HG03571 (cell line): ENCODE results near the gene PCSK4.
A peak's percentile ranks its signal among the peaks of the same experiment; 100 is the strongest.

Experiments used
- ATAC-seq: cut with Tn5 transposase; IDR thresholded peaks from one replicate; pipeline ENCODE4 v1.9.1; 2021; ENCODE audit not compliant: unreplicated experiment

The PCSK4 gene

GRCh38 chr19:1457031-1457739 is 33.0 kb downstream of the PCSK4 start:
- no peak for ATAC-seq

DNA sequence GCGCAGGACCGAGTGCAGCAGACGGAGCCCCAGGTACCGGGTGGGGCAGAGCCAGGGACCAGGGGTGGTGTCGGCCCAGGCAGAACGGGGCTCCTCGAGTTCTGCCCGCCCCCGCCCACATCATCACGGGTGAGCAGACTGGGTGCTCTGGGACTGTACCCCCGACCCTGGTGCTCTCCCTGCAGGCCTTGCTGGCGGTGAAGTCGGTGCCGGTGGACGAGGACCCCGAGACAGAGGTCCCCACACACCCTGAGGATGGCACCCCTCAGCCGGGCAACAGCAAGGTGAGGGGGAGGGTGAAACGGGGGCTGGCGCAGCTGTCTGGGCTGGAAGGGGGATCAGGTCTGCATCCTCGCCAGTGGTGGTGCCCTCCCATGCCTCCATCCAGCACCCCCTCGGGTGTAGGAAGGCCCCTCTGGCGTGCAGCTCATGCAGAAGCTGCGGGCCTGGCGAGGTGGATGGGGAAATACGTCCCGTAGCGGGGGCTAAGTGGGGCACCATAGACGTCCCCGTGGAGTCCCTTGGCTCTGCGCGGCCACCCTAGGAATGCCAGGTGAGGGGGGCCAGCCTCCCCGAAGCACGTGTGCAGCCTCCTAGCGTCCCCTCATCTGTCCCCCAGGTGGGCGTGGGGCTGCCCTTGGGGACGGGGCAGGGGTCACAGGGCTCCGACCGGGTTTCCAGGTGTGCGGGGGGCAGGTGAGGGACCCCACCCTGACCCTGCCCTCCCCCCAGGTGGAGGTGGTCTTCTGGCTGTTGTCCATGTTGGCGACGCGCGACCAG is 33.8 kb downstream of the PCSK4 start:
- no peak for ATAC-seq

- no peak for ATAC-seq
Measured at GRCh38 chr19:1455336-1456120, 34.6 kb downstream of the PCSK4 start.

- no peak for ATAC-seq
Measured at GRCh38 chr19:1455002-1455335, 35.2 kb downstream of the PCSK4 start.

DNA sequence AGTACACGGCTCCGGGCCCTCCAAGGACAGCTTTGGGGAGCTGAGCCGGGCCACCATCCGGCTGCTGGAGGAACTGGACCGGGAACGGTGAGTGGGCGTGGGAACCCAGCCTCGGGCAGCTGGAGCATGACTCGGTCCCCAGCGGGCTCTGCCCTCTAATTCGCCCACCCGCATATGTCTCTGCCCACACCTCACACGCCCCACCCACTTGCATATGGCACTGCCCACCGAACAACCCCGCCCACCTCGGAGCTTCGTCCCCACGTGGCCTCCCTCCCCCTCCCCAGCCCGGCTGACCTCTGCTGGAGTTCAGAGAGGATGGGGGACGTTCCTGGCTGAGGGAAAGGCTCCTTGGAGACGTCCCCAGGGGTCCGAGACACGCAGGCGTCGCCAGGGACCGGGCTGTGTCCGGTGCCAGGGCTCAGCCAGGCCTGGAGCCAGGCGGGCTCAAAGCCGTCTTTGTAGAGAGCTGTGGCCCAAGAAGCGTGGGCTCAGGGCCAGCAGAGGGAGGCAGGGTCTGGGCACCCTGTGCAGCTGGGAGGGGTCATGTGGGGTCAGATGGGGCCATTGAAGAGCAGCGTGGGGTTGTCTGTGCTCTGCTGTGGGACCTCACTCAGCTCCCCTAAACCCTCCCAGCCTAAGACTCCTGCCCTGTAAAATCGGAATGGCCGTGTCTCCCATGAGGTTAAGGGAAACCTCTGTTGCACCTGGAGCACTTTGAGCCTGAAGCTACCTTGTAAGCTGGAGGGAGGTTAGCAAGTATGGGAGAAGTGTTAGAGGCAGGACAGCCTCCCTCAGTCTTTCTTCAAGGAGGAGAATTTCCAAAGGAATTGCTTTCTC is 36.4 kb downstream of the PCSK4 start:
- ATAC-seq: no peak

GRCh38 chr19:1452802-1453524 is 37.2 kb downstream of the PCSK4 start:
- ATAC-seq: no peak

DNA sequence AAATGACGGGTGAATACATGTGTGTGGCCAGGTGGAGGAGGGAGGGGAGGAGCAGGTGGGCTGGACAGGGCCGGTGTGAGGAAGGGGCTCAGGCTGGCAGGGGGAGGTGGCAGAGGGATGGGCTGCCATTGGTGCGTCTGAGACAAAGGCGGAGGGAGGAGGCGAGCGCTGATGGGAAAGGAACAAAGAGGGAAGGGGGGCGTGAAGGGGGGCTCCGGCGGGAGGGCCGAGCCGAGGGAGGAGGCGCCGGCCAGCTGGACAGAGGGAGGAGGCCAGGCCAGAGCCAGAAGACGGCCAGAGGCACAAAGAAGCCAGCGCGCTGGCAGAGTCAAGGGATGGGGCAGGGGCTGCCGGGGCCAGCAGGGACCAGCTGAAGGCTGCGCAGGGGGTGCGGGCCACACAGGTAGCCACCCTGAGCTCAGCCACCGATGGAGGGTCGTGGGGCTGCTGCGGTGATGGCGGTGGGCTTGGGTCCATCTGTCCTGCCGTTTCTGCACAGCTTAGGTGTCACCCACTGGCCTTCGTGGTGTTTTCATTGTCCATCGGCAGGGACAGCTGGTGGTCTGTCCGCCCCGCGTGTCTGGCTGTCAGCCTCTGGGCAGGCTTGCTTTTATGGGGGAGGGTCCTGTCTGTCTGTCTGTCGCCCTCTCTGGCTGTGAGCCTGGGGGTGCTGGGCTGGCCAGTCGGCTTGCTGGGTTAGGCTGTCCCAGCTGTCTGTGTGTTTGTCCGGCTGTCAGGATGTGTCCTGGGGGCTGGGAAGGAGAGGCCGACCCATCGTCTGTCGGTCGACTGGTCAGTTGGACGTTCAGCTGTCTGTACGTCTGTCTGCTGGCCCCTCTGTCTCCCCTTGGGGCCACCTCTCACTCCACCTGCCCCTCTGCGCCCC is 38.0 kb downstream of the PCSK4 start:
- ATAC-seq: no peak

GRCh38 chr19:1450735-1451731 is 39.1 kb downstream of the PCSK4 start:
- ATAC-seq: no peak

GRCh38 chr19:1449467-1450442 is 40.4 kb downstream of the PCSK4 start, which contains the start of gene APC2:
Gene APC2 (plus strand): TSS chr19:1450121. CDS start chr19:1453002, 2,881 bp downstream.
- no peak for ATAC-seq

- no peak for ATAC-seq
Measured at GRCh38 chr19:1447944-1448343, 42.2 kb downstream of the PCSK4 start.

- no peak for ATAC-seq
Measured at GRCh38 chr19:1447504-1447903, 42.6 kb downstream of the PCSK4 start.

- no peak for ATAC-seq
Measured at GRCh38 chr19:1446713-1447481, 43.3 kb downstream of the PCSK4 start.

DNA sequence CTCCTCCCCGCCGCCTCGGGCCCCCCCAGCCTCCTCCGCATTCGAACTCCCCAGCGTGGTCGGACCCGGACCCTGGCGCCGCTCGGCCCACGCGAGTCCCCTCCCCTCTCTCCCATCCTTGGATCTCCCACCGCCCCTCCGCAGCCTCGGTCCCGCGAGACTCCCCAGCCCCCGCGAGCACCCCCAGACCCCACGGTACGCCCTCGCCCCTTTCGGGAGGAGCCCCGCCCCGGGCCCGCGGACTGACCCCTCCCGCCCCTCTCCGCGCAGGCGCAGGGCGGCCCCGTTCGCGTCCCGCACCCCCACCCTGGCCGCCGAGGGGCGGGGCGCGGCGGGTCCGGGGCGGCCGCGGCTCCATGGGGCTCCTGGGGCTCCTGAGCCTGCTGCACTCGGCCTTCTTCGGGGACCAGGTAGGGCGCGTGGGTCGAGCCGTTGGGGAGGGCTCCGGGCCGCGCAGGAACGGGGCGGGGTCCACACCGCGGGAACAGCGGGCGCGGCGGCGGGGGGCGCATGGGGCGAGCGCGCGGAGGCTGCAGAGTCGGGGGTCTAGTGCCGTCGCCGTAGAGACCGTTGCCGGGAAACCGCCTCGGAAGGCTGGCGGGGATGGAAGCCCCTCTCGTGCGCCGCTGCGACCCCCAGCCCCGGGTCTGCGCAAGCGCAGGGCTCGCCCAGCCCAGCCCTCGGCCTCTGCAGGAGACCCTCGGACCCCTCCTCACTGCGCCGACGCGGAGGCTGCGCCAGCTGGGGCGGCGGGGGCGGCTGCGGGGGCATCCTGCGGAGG is 44.0 kb downstream of the PCSK4 start:
- ATAC-seq: no peak

DNA sequence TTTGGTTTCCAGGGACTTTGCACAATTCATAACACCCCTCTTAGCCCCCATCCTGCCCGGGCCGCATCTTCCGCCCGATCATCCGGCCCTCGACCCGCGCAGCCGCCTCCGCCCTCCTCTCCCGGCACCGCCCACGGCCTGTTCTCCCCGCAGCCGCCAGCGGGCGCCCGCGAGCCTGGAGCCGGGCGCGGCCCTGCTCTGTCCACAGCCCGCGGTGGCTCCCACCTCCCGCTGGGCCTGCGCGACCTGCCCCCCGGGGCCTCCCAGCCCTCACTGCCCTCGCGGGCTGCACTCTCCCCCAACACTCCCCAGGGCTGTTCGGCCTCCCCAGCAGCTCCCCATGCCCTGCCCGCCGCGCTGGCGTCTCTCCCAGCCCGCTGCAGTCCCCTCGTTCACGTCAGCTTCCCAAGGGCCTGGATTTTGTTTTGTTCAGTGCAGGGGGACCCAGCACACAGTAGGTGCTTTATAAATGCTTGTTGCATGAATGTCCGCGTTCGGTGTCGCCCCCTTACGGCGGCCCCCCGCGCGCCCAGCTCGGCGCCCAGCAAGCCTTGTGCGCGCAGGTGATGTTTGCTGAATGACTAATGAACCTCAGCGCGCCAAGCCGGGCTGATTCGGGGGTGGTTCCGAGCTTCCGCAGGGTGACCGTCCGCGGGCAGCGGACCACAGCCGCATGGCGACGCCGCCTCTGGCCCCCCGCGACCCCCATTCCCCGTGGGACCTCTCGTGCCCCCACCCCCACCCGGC is 44.8 kb downstream of the PCSK4 start:
- peak; percentile 69 for ATAC-seq
